ENCODE results near the gene GAPDH.
"Not testable (repeated sequence)": the region's sequence is repeated elsewhere in the genome, so short reads cannot be mapped to it uniquely, and the experiment has no call there.

Gene GAPDH

DNA sequence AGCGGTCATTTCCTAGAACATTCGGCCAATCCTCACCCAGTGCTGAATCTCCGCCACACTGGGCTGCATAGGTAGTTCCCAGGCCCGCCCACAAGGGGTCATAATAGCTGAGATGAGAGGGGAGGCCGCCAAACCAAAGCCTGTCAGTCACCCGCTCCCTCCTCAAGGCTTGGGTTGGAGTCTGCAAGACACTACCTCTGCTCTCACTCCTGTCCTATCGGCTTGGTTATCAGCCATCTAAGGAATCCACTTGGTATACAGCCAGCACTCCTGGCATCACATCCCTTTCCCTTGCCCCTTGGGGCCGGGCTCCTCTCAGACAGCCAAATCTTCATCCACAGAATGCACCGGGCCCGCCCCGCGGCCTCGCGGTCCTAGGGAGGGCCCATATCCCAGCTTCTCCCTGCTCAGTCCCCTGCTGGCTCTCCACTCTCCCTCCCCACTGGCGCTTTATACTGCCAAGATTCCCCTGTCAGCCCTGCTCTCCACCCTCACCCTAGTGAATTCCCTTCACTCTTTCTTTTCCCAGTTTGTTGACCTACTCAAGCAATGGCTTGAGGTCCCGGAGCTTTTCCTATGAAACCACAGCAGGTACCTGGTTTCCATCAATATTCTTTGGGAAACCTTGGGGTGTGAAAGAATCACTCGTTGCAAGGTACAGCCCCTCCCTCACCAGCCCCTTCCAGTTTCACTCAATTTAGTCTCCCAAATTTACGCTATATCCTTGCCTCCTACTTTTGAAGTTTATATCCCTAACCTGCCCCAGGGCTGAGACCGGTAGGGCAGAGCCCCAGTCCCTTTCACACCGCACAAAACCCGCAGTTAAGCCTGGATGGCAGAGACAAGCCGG, 20.1 kb downstream of the GAPDH start:
- Histone ChIP-seq H3K4me3 (ENCODE audit: low read length in 2 of 2) (peak overlapping the region; percentile 50 to 89), H3K36me3 (ENCODE audit: control insufficient read depth in 2 of 2, insufficient read depth in 2 of 2, low read length in 2 of 2) (peaks cover 13 to 19% of the 10 kb centered on the region in 2 donors), H3K9me3 (ENCODE audit: control insufficient read depth in 2 of 2, low read length in 2 of 2) (no peaks in the 10 kb centered on the region), H3K9ac (ENCODE audit: low read length in 2 of 2) (peak overlapping the region; percentile 68 to 72), H3K27me3 (ENCODE audit: control insufficient read depth in 1 of 2, insufficient read depth in 2 of 2, low read length in 2 of 2) (no peaks in the 10 kb centered on the region), H3K4me1 (ENCODE audit: control insufficient read depth, insufficient read depth, low read length) (peaks cover 60% of the 10 kb centered on the region), H3K27ac (ENCODE audit: low read length) (peak overlapping the region; percentile 75)

GRCh38 chr12:6555018-6555691, 20.8 kb downstream of the GAPDH start:
- Histone ChIP-seq H3K4me1 (ENCODE audit: control insufficient read depth, insufficient read depth, low read length) (peaks cover 53% of the 10 kb centered on the region), H3K9me3 (ENCODE audit: control insufficient read depth in 2 of 2, low read length in 2 of 2) (no peaks in the 10 kb centered on the region), H3K36me3 (ENCODE audit: control insufficient read depth in 2 of 2, insufficient read depth in 2 of 2, low read length in 2 of 2) (peaks cover 17 to 18% of the 10 kb centered on the region in 2 donors), H3K27ac (ENCODE audit: low read length) (peak overlapping the region; percentile 75), H3K27me3 (ENCODE audit: control insufficient read depth in 1 of 2, insufficient read depth in 2 of 2, low read length in 2 of 2) (no peaks in the 10 kb centered on the region), H3K9ac (ENCODE audit: low read length in 2 of 2) (peak overlapping the region; percentile 68 to 72), H3K4me3 (ENCODE audit: low read length in 2 of 2) (peak overlapping the region; percentile 50 to 89)

DNA sequence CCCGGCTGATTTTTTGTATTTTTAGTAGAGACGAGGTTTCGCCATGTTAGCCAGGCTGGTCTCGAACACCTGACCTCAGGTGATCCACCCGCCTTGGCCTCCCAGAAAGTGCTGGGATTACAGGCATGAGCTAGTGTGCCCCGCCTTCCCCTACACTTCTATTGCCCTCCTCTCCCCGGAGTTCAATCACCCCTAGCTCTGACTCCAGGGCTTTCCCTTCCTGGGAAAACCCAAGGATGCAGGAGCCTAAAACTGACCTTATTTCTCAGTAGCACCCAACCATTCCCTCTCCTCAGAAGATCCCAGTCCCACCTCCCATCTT, 22.1 kb downstream of the GAPDH start:
- H3K27me3 ChIP-seq (ENCODE audit: control insufficient read depth in 1 of 2, insufficient read depth in 2 of 2, low read length in 2 of 2); H3K9ac ChIP-seq (ENCODE audit: low read length in 2 of 2); H3K9me3 ChIP-seq (ENCODE audit: control insufficient read depth in 2 of 2, low read length in 2 of 2): not testable (repeated sequence)
- Histone ChIP-seq H3K4me3 (ENCODE audit: low read length in 2 of 2) (peak overlapping the region in 1 of 2 donors; percentile 89), H3K4me1 (ENCODE audit: control insufficient read depth, insufficient read depth, low read length) (peaks cover 40% of the 10 kb centered on the region), H3K27ac (ENCODE audit: low read length) (peak overlapping the region; percentile 46), H3K36me3 (ENCODE audit: control insufficient read depth in 2 of 2, insufficient read depth in 2 of 2, low read length in 2 of 2) (peaks cover 26 to 27% of the 10 kb centered on the region in 2 donors)

- no peak overlapping the region for H3K4me3 ChIP-seq (ENCODE audit: low read length in 2 of 2)
- H3K9me3 ChIP-seq (ENCODE audit: control insufficient read depth in 2 of 2, low read length in 2 of 2) = no peaks in the 10 kb centered on the region
- peak overlapping the region; percentile 46 for H3K27ac ChIP-seq (ENCODE audit: low read length)
- no peaks in the 10 kb centered on the region for H3K27me3 ChIP-seq (ENCODE audit: control insufficient read depth in 1 of 2, insufficient read depth in 2 of 2, low read length in 2 of 2)
- peaks cover 30 to 31% of the 10 kb centered on the region in 2 donors for H3K36me3 ChIP-seq (ENCODE audit: control insufficient read depth in 2 of 2, insufficient read depth in 2 of 2, low read length in 2 of 2)
- H3K9ac ChIP-seq (ENCODE audit: low read length in 2 of 2) = no peak overlapping the region
- peaks cover 36% of the 10 kb centered on the region for H3K4me1 ChIP-seq (ENCODE audit: control insufficient read depth, insufficient read depth, low read length)
Observed at GRCh38 chr12:6556857-6557256, 22.5 kb downstream of the GAPDH start.

- peaks cover 23% of the 10 kb centered on the region for H3K4me1 ChIP-seq (ENCODE audit: control insufficient read depth, insufficient read depth, low read length)
- H3K9ac ChIP-seq (ENCODE audit: low read length in 2 of 2); H3K27me3 ChIP-seq (ENCODE audit: control insufficient read depth in 1 of 2, insufficient read depth in 2 of 2, low read length in 2 of 2); H3K27ac ChIP-seq (ENCODE audit: low read length); H3K4me3 ChIP-seq (ENCODE audit: low read length in 2 of 2); H3K9me3 ChIP-seq (ENCODE audit: control insufficient read depth in 2 of 2, low read length in 2 of 2): not testable (repeated sequence)
- H3K36me3 ChIP-seq (ENCODE audit: control insufficient read depth in 2 of 2, insufficient read depth in 2 of 2, low read length in 2 of 2) = peaks cover 39 to 43% of the 10 kb centered on the region in 2 donors
Observed at GRCh38 chr12:6558014-6558760, 23.9 kb downstream of the GAPDH start.

- Histone ChIP-seq H3K9ac (ENCODE audit: low read length in 2 of 2) (no peak overlapping the region), H3K4me3 (ENCODE audit: low read length in 2 of 2) (no peak overlapping the region), H3K4me1 (ENCODE audit: control insufficient read depth, insufficient read depth, low read length) (peaks cover 12% of the 10 kb centered on the region), H3K27ac (ENCODE audit: low read length) (no peak overlapping the region), H3K27me3 (ENCODE audit: control insufficient read depth in 1 of 2, insufficient read depth in 2 of 2, low read length in 2 of 2) (no peaks in the 10 kb centered on the region), H3K9me3 (ENCODE audit: control insufficient read depth in 2 of 2, low read length in 2 of 2) (no peaks in the 10 kb centered on the region), H3K36me3 (ENCODE audit: control insufficient read depth in 2 of 2, insufficient read depth in 2 of 2, low read length in 2 of 2) (peaks cover 43 to 44% of the 10 kb centered on the region in 2 donors)
Observed at GRCh38 chr12:6559500-6559899, 25.2 kb downstream of the GAPDH start.

DNA sequence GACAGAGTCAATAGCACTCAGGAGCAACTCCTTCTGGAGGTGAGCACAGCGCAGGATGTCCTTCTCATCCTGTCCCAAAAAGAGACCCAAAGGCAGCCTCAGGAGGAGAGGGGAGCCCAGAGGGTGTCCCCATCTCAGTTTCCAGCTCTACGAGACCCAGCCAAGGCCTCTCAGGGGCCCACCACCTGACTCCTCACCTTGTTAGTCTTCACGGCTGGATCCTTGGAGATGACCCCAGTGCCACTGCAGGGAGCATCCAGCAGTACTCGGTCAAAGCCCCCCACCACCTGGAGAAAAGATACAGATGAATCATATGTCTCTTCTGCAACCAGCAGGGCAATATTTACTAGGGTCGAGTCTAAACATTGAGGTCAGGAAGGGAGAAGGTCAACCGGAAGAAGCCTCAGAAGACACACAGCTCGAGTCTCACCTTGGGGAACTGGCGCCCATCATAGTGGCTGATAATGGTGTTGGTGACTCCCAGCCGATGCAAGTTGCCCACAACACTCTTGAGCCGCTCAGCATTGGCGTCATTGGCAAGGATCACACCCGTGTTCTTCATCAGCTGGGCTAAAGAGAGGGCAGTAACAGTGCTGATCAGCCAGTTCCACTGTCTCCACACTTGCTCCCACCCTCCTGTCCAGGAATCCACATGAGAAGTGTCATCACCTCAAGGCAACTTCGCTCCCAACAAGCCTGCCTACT, 26.3 kb downstream of the GAPDH start:
- H3K36me3 ChIP-seq (ENCODE audit: control insufficient read depth in 2 of 2, insufficient read depth in 2 of 2, low read length in 2 of 2) = peaks cover 44% of the 10 kb centered on the region in 2 donors
- H3K9ac ChIP-seq (ENCODE audit: low read length in 2 of 2) = no peak overlapping the region
- H3K4me3 ChIP-seq (ENCODE audit: low read length in 2 of 2) = no peak overlapping the region
- H3K9me3 ChIP-seq (ENCODE audit: control insufficient read depth in 2 of 2, low read length in 2 of 2) = no peaks in the 10 kb centered on the region
- H3K27ac ChIP-seq (ENCODE audit: low read length) = no peak overlapping the region
- no peaks in the 10 kb centered on the region for H3K27me3 ChIP-seq (ENCODE audit: control insufficient read depth in 1 of 2, insufficient read depth in 2 of 2, low read length in 2 of 2)
- peaks cover 4% of the 10 kb centered on the region for H3K4me1 ChIP-seq (ENCODE audit: control insufficient read depth, insufficient read depth, low read length)

DNA sequence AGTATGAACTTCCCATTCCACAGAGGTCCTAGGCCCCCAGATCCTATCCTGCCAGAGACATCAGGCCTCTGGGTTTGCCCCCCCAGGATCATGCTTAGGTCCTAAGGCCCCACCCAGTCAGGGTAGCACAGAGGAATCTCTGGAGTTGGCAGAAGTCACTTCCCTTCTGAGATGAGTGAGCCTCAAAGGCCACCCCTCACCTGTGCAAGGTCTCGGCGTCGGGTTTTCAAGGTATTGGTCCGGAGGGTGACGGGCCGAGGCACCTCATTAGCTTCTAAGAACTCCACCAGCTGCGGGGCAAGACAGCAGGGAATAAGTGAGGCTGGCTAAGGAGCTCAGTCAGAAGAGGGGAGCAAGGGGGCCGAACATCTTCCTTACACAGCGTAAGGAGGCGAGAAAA, 28.6 kb downstream of the GAPDH start:
- H3K9me3 ChIP-seq (ENCODE audit: control insufficient read depth in 2 of 2, low read length in 2 of 2) = no peaks in the 10 kb centered on the region
- H3K9ac ChIP-seq (ENCODE audit: low read length in 2 of 2) = no peak overlapping the region
- H3K4me1 ChIP-seq (ENCODE audit: control insufficient read depth, insufficient read depth, low read length) = peaks cover 10% of the 10 kb centered on the region
- no peak overlapping the region for H3K4me3 ChIP-seq (ENCODE audit: low read length in 2 of 2)
- H3K27ac ChIP-seq (ENCODE audit: low read length) = no peak overlapping the region
- H3K36me3 ChIP-seq (ENCODE audit: control insufficient read depth in 2 of 2, insufficient read depth in 2 of 2, low read length in 2 of 2) = peaks cover 47% of the 10 kb centered on the region in 2 donors
- H3K27me3 ChIP-seq (ENCODE audit: control insufficient read depth in 1 of 2, insufficient read depth in 2 of 2, low read length in 2 of 2) = no peaks in the 10 kb centered on the region

GRCh38 chr12:6563448-6564050, 29.2 kb downstream of the GAPDH start:
- no peak overlapping the region for H3K4me3 ChIP-seq (ENCODE audit: low read length in 2 of 2)
- H3K36me3 ChIP-seq (ENCODE audit: control insufficient read depth in 2 of 2, insufficient read depth in 2 of 2, low read length in 2 of 2) = peaks cover 46 to 47% of the 10 kb centered on the region in 2 donors
- H3K27me3 ChIP-seq (ENCODE audit: control insufficient read depth in 1 of 2, insufficient read depth in 2 of 2, low read length in 2 of 2) = no peaks in the 10 kb centered on the region

GRCh38 chr12:6567112-6567670, 32.9 kb downstream of the GAPDH start:
- no peak overlapping the region for H3K27ac ChIP-seq (ENCODE audit: low read length)
- peaks cover 33 to 41% of the 10 kb centered on the region in 2 donors for H3K36me3 ChIP-seq (ENCODE audit: control insufficient read depth in 2 of 2, insufficient read depth in 2 of 2, low read length in 2 of 2)
- no peaks in the 10 kb centered on the region for H3K27me3 ChIP-seq (ENCODE audit: control insufficient read depth in 1 of 2, insufficient read depth in 2 of 2, low read length in 2 of 2)
- no peaks in the 10 kb centered on the region for H3K9me3 ChIP-seq (ENCODE audit: control insufficient read depth in 2 of 2, low read length in 2 of 2)
- peaks cover 15% of the 10 kb centered on the region for H3K4me1 ChIP-seq (ENCODE audit: control insufficient read depth, insufficient read depth, low read length)
- peak overlapping the region; percentile 7 to 87 for H3K9ac ChIP-seq (ENCODE audit: low read length in 2 of 2)
- H3K4me3 ChIP-seq (ENCODE audit: low read length in 2 of 2) = peak overlapping the region; percentile 92 to 93

More at GRCh38 chr12:6563448-6564050, 29.2 kb downstream of the GAPDH start:
- H3K4me1 ChIP-seq (ENCODE audit: control insufficient read depth, insufficient read depth, low read length) = peaks cover 13% of the 10 kb centered on the region
- H3K27ac ChIP-seq (ENCODE audit: low read length) = no peak overlapping the region
- no peaks in the 10 kb centered on the region for H3K9me3 ChIP-seq (ENCODE audit: control insufficient read depth in 2 of 2, low read length in 2 of 2)
- H3K9ac ChIP-seq (ENCODE audit: low read length in 2 of 2) = no peak overlapping the region
